ENCODE data around the gene MAGI1.

Gene MAGI1

GRCh38 chr3:65422154-65422553, 616.6 kb downstream of the MAGI1 start:
- no peaks in the 10 kb centered on the region for H3K9me3 Mint-ChIP-seq
- H3K27me3 Mint-ChIP-seq: peaks cover 10% of the 10 kb centered on the region
- H3K27ac Mint-ChIP-seq: no peak overlapping the region
- ATAC-seq: no peak
- no peaks in the 10 kb centered on the region for H3K36me3 Mint-ChIP-seq
- H3K4me1 Mint-ChIP-seq: no peaks in the 10 kb centered on the region
- H3K4me3 Mint-ChIP-seq: no peak overlapping the region

- no peaks in the 10 kb centered on the region for H3K4me1 Mint-ChIP-seq
- H3K27me3 Mint-ChIP-seq: peaks cover 10% of the 10 kb centered on the region
- H3K4me3 Mint-ChIP-seq: no peak overlapping the region
- no peaks in the 10 kb centered on the region for H3K9me3 Mint-ChIP-seq
- H3K27ac Mint-ChIP-seq: no peak overlapping the region
- H3K36me3 Mint-ChIP-seq: no peaks in the 10 kb centered on the region
- no peak for ATAC-seq
These were observed 619.5 kb downstream of the MAGI1 start for GRCh38 chr3:65419233-65419632.

GRCh38 chr3:65413891-65414290, 624.8 kb downstream of the MAGI1 start:
- Mint-ChIP-seq H3K27me3 (no peaks in the 10 kb centered on the region), H3K4me3 (no peak overlapping the region), H3K27ac (no peak overlapping the region), H3K4me1 (no peaks in the 10 kb centered on the region), H3K36me3 (no peaks in the 10 kb centered on the region), H3K9me3 (peaks cover 6% of the 10 kb centered on the region)
- no peak for ATAC-seq

- Mint-ChIP-seq H3K27me3 (no peaks in the 10 kb centered on the region), H3K9me3 (peaks cover 6% of the 10 kb centered on the region), H3K4me1 (no peaks in the 10 kb centered on the region), H3K4me3 (no peak overlapping the region), H3K36me3 (no peaks in the 10 kb centered on the region), H3K27ac (no peak overlapping the region)
- ATAC-seq: no peak
These were observed 626.1 kb downstream of the MAGI1 start for GRCh38 chr3:65412588-65412987.

GRCh38 chr3:65411367-65411766, 627.4 kb downstream of the MAGI1 start:
- H3K27ac Mint-ChIP-seq: no peak overlapping the region
- no peaks in the 10 kb centered on the region for H3K27me3 Mint-ChIP-seq
- H3K9me3 Mint-ChIP-seq: peaks cover 6% of the 10 kb centered on the region
- no peak for ATAC-seq
- no peak overlapping the region for H3K4me3 Mint-ChIP-seq
- no peaks in the 10 kb centered on the region for H3K36me3 Mint-ChIP-seq
- H3K4me1 Mint-ChIP-seq: no peaks in the 10 kb centered on the region

- no peaks in the 10 kb centered on the region for H3K27me3 Mint-ChIP-seq
- H3K9me3 Mint-ChIP-seq: peaks cover 6% of the 10 kb centered on the region
- H3K27ac Mint-ChIP-seq: no peak overlapping the region
- no peak overlapping the region for H3K4me3 Mint-ChIP-seq
- H3K36me3 Mint-ChIP-seq: no peaks in the 10 kb centered on the region
- no peaks in the 10 kb centered on the region for H3K4me1 Mint-ChIP-seq
- no peak for ATAC-seq
These were observed 629.5 kb downstream of the MAGI1 start for GRCh38 chr3:65409176-65409569.

- no peaks in the 10 kb centered on the region for H3K36me3 Mint-ChIP-seq
These were observed 630.1 kb downstream of the MAGI1 start for GRCh38 chr3:65408531-65409175.

GRCh38 chr3:65406470-65406869, 632.2 kb downstream of the MAGI1 start:
- H3K27ac Mint-ChIP-seq: no peak overlapping the region
- H3K27me3 Mint-ChIP-seq: no peaks in the 10 kb centered on the region
- peaks cover 4% of the 10 kb centered on the region for H3K9me3 Mint-ChIP-seq
- no peaks in the 10 kb centered on the region for H3K36me3 Mint-ChIP-seq
- no peak overlapping the region for H3K4me3 Mint-ChIP-seq
- no peaks in the 10 kb centered on the region for H3K4me1 Mint-ChIP-seq
- no peak for ATAC-seq

More at GRCh38 chr3:65408531-65409175, 630.1 kb downstream of the MAGI1 start:
- Mint-ChIP-seq H3K27me3 (no peaks in the 10 kb centered on the region), H3K4me3 (no peak overlapping the region), H3K4me1 (no peaks in the 10 kb centered on the region), H3K27ac (no peak overlapping the region), H3K9me3 (peaks cover 6% of the 10 kb centered on the region)
- ATAC-seq: no peak

GRCh38 chr3:65402597-65402996, 636.1 kb downstream of the MAGI1 start:
- ATAC-seq: no peak
- no peak overlapping the region for H3K4me3 Mint-ChIP-seq
- no peak overlapping the region for H3K27ac Mint-ChIP-seq
- no peaks in the 10 kb centered on the region for H3K4me1 Mint-ChIP-seq
- no peaks in the 10 kb centered on the region for H3K27me3 Mint-ChIP-seq
- no peaks in the 10 kb centered on the region for H3K36me3 Mint-ChIP-seq
- no peaks in the 10 kb centered on the region for H3K9me3 Mint-ChIP-seq

GRCh38 chr3:65401359-65402305, 637.1 kb downstream of the MAGI1 start:
- Mint-ChIP-seq H3K36me3 (no peaks in the 10 kb centered on the region), H3K4me3 (no peak overlapping the region), H3K4me1 (no peaks in the 10 kb centered on the region), H3K9me3 (no peaks in the 10 kb centered on the region), H3K27ac (no peak overlapping the region), H3K27me3 (no peaks in the 10 kb centered on the region)
- no peak for ATAC-seq

GRCh38 chr3:65400899-65401298, 637.8 kb downstream of the MAGI1 start:
- no peaks in the 10 kb centered on the region for H3K27me3 Mint-ChIP-seq
- peaks cover under 1% of the 10 kb centered on the region for H3K9me3 Mint-ChIP-seq
- H3K27ac Mint-ChIP-seq: no peak overlapping the region
- no peaks in the 10 kb centered on the region for H3K36me3 Mint-ChIP-seq
- H3K4me3 Mint-ChIP-seq: no peak overlapping the region
- no peaks in the 10 kb centered on the region for H3K4me1 Mint-ChIP-seq
- ATAC-seq: no peak

- peaks cover 4% of the 10 kb centered on the region for H3K9me3 Mint-ChIP-seq
- H3K4me1 Mint-ChIP-seq: no peaks in the 10 kb centered on the region
- no peaks in the 10 kb centered on the region for H3K36me3 Mint-ChIP-seq
- no peak overlapping the region for H3K4me3 Mint-ChIP-seq
- no peak overlapping the region for H3K27ac Mint-ChIP-seq
- ATAC-seq: no peak
- no peaks in the 10 kb centered on the region for H3K27me3 Mint-ChIP-seq
These were observed 639.8 kb downstream of the MAGI1 start for GRCh38 chr3:65398953-65399352.

GRCh38 chr3:65396078-65396477, 642.6 kb downstream of the MAGI1 start:
- Mint-ChIP-seq H3K9me3 (peaks cover 4% of the 10 kb centered on the region), H3K36me3 (no peaks in the 10 kb centered on the region), H3K27me3 (no peaks in the 10 kb centered on the region), H3K27ac (no peak overlapping the region), H3K4me3 (no peak overlapping the region), H3K4me1 (no peaks in the 10 kb centered on the region)
- ATAC-seq: no peak

GRCh38 chr3:65391068-65391467, 647.6 kb downstream of the MAGI1 start:
- Mint-ChIP-seq H3K4me1 (no peaks in the 10 kb centered on the region), H3K4me3 (no peak overlapping the region)
- no peak for ATAC-seq

GRCh38 chr3:65385805-65386204, 652.9 kb downstream of the MAGI1 start:
- Mint-ChIP-seq H3K27me3 (no peaks in the 10 kb centered on the region), H3K27ac (no peak overlapping the region), H3K4me3 (no peak overlapping the region), H3K36me3 (no peaks in the 10 kb centered on the region), H3K4me1 (no peaks in the 10 kb centered on the region), H3K9me3 (peaks cover 6% of the 10 kb centered on the region)
- no peak for ATAC-seq

More at GRCh38 chr3:65391068-65391467, 647.6 kb downstream of the MAGI1 start:
- no peak overlapping the region for H3K27ac Mint-ChIP-seq
- H3K9me3 Mint-ChIP-seq: peaks cover 7% of the 10 kb centered on the region
- no peaks in the 10 kb centered on the region for H3K27me3 Mint-ChIP-seq
- H3K36me3 Mint-ChIP-seq: no peaks in the 10 kb centered on the region

GRCh38 chr3:65381496-65382010, 657.2 kb downstream of the MAGI1 start:
- Mint-ChIP-seq H3K27me3 (no peaks in the 10 kb centered on the region), H3K4me1 (no peaks in the 10 kb centered on the region), H3K9me3 (peaks cover 6% of the 10 kb centered on the region), H3K36me3 (no peaks in the 10 kb centered on the region), H3K27ac (no peak overlapping the region), H3K4me3 (no peak overlapping the region)
- no peak for ATAC-seq
